Measurements from ENCODE around the gene RSU1. TPM values are rescaled to one million over a fixed set of nuclear protein-coding genes. Genes with fewer than 3 reads are reported as not detected.

The RSU1 gene
- polyA plus RNA-seq, 3 donors, result 45.7 to 111 (median 100) TPM

GRCh38 chr10:16644146-16644545 is 173.1 kb downstream of the RSU1 start:
- DNase-seq, result no peak
- H3K36me3 ChIP-seq (replicated peaks in 1 of 2; ENCODE audit: control insufficient read depth in 1 of 2, insufficient read depth in 2 of 2, low read length in 2 of 2), result no peaks in the 10 kb centered on the region
- H3K4me2 ChIP-seq (replicated peaks; ENCODE audit: extremely low read depth, low read length, poor library complexity, severe bottlenecking), result no peak overlapping the region
- 100% methylated on average over 1 of the region's 5 CpGs for WGBS (ENCODE audit: insufficient coverage)
- no peaks in the 10 kb centered on the region for H3K27me3 ChIP-seq (ENCODE audit: control insufficient read depth in 2 of 2, insufficient read depth in 2 of 2, low read length in 2 of 2)
- no peak overlapping the region for H2AFZ ChIP-seq (ENCODE audit: insufficient read depth, low read depth, low read length, poor library complexity, severe bottlenecking)
- peaks cover 0 to 3% of the 10 kb centered on the region in 2 donors for H3K9me3 ChIP-seq (replicated peaks in 1 of 2; ENCODE audit: control insufficient read depth in 1 of 2, insufficient read depth in 1 of 2, low read length in 2 of 2)
- H3K4me3 Mint-ChIP-seq, result no peak overlapping the region
- peaks cover 5 to 9% of the 10 kb centered on the region in 2 donors for H3K36me3 Mint-ChIP-seq
- intact Hi-C loops (cut with micrococcal nuclease), result no loop called here
- H3K27ac ChIP-seq (ENCODE audit: low read depth in 1 of 2, low read length in 2 of 2), result no peak overlapping the region
- no peaks in the 10 kb centered on the region for H3K79me2 ChIP-seq (ENCODE audit: insufficient read depth, low read length)
- peaks cover 0 to 8% (median 2%) of the 10 kb centered on the region in 7 donors for H3K9me3 Mint-ChIP-seq
- H3K27ac Mint-ChIP-seq, result no peak overlapping the region
- peaks cover 0 to 2% (median 0%) of the 10 kb centered on the region in 3 donors for H3K27me3 Mint-ChIP-seq (ENCODE audit: low read depth in 3 of 3)
- TF ChIP-seq CTCF (IDR thresholded peaks at IDR 0.05), result no peak
- no peak overlapping the region for H3K4me3 ChIP-seq (replicated peaks in 1 of 3; ENCODE audit: low read depth in 2 of 3, low read length in 3 of 3)
- H4K20me1 ChIP-seq (ENCODE audit: insufficient read depth, low read length), result no peaks in the 10 kb centered on the region
- H3K4me1 Mint-ChIP-seq, result no peaks in the 10 kb centered on the region
- no peaks in the 10 kb centered on the region for H3K4me1 ChIP-seq (ENCODE audit: control insufficient read depth in 1 of 2, insufficient read depth in 2 of 2, low read length in 2 of 2)
- H3K9ac ChIP-seq (ENCODE audit: insufficient read depth, low read length, poor library complexity, severe bottlenecking), result no peak overlapping the region

- Histone ChIP-seq H3K79me2 (ENCODE audit: insufficient read depth, low read length) (no peaks in the 10 kb centered on the region), H3K27me3 (ENCODE audit: control insufficient read depth in 2 of 2, insufficient read depth in 2 of 2, low read length in 2 of 2) (no peaks in the 10 kb centered on the region), H3K9ac (ENCODE audit: insufficient read depth, low read length, poor library complexity, severe bottlenecking) (no peak overlapping the region), H3K4me1 (ENCODE audit: control insufficient read depth in 1 of 2, insufficient read depth in 2 of 2, low read length in 2 of 2) (no peaks in the 10 kb centered on the region), H3K4me3 (replicated peaks in 1 of 3; ENCODE audit: low read depth in 2 of 3, low read length in 3 of 3) (no peak overlapping the region), H2AFZ (ENCODE audit: insufficient read depth, low read depth, low read length, poor library complexity, severe bottlenecking) (no peak overlapping the region), H3K9me3 (replicated peaks in 1 of 2; ENCODE audit: control insufficient read depth in 1 of 2, insufficient read depth in 1 of 2, low read length in 2 of 2) (peaks cover 0 to 5% of the 10 kb centered on the region in 2 donors), H3K4me2 (replicated peaks; ENCODE audit: extremely low read depth, low read length, poor library complexity, severe bottlenecking) (no peak overlapping the region), H4K20me1 (ENCODE audit: insufficient read depth, low read length) (no peaks in the 10 kb centered on the region), H3K27ac (ENCODE audit: low read depth in 1 of 2, low read length in 2 of 2) (no peak overlapping the region), H3K36me3 (replicated peaks in 1 of 2; ENCODE audit: control insufficient read depth in 1 of 2, insufficient read depth in 2 of 2, low read length in 2 of 2) (peaks cover 0 to 4% of the 10 kb centered on the region in 2 donors)
- peaks cover 0 to 8% (median 2%) of the 10 kb centered on the region in 7 donors for H3K9me3 Mint-ChIP-seq
- TF ChIP-seq CTCF (IDR thresholded peaks at IDR 0.05), result no peak
- DNase-seq, result no peak
- no peak overlapping the region for H3K27ac Mint-ChIP-seq
- intact Hi-C loops (cut with micrococcal nuclease), result no loop called here
- peaks cover 0 to 2% (median 0%) of the 10 kb centered on the region in 3 donors for H3K27me3 Mint-ChIP-seq (ENCODE audit: low read depth in 3 of 3)
- no peaks in the 10 kb centered on the region for H3K4me1 Mint-ChIP-seq
- no peak overlapping the region for H3K4me3 Mint-ChIP-seq
- H3K36me3 Mint-ChIP-seq, result peaks cover 6 to 9% of the 10 kb centered on the region in 2 donors
- WGBS (ENCODE audit: insufficient coverage), result no CpG with 5 or more reads among the region's 3 CpGs
Measured at GRCh38 chr10:16643502-16643901, 173.7 kb downstream of the RSU1 start.
